GM19397 (cell line): ENCODE measurements around the gene ATP5MC2.

Source experiments
- ATAC-seq: cut with Tn5 transposase; IDR thresholded peaks from one replicate; pipeline ENCODE4 v1.9.1; 2021; ENCODE audit warnings: mild to moderate bottlenecking, moderate library complexity; ENCODE audit not compliant: unreplicated experiment

ATP5MC2 gene

GRCh38 chr12:53616950-53617349 is 58.9 kb downstream of the ATP5MC2 start:
- no peak for ATAC-seq
